HepG2 (cell line): ENCODE data around the gene FAM53B. TPM values are rescaled to one million over a fixed set of nuclear protein-coding genes. Genes with fewer than 3 reads are reported as not detected.

Source experiments
- ATAC-seq: fragments of 200-7000 bp; cut with Tn5 transposase; 3 replicates; pipeline ENCODE4 v1.9.1; 2020; ENCODE audit warnings: mild to moderate bottlenecking, moderate library complexity
- BruUV-seq: library from RNA; stranded (reverse); fragments of 400-500 nt; replicated peaks from 2 replicates; lab custom pipeline; 2021; lab: Mats Ljungman, UMichigan
- CTCF ChIA-PET: fragments of 300-600 bp; formaldehyde crosslinking; extraction: SDS; loops from one replicate; lab custom pipeline; 2021; ENCODE audit warnings: low total read pairs, inconsistent platforms, low intra/inter-chr PET ratio; lab: Yijun Ruan, JAX
- POLR2A ChIA-PET: fragments of 350-600 bp; sonication (Branson Sonifier 250); formaldehyde crosslinking; loops from one replicate; lab custom pipeline; 2020; ENCODE audit warnings: antibody characterized with exemption, inconsistent platforms; lab: Yijun Ruan, JAX
- DNase-seq: peaks from one replicate; pipeline ENCODE4 v3.0.0-alpha.2; 2015; ENCODE audit warnings: low spot score
- FAIRE-seq: peaks from 3 replicates; lab custom pipeline; 2011; peaks lifted over from hg19 to GRCh38; lab: Jason Lieb, UNC
- H2AFZ ChIP-seq: one replicate; pipeline ENCODE4 v1.6.1; 2011; ENCODE audit warnings: low read length, inconsistent platforms
- H3K27ac ChIP-seq: fragments of 300-600 bp; 3 replicates; pipeline ENCODE4 v1.8.0; 2011; ENCODE audit warnings: mixed run types, mild to moderate bottlenecking, mixed read lengths, low read length, inconsistent platforms; ENCODE audit not compliant: insufficient read depth; ENCODE audit errors: extremely low read length
- H3K27me3 ChIP-seq, 2 experiments: fragments of 200-600 bp in 1 of 2; 2 replicates in 1 of 2; 3 replicates in 1 of 2; pipeline versions ENCODE4 v1.6.0 to v1.8.0; 2011; ENCODE audit warnings: low read length in 2 of 2, mild to moderate bottlenecking in 2 of 2, moderate library complexity in 2 of 2, inconsistent platforms in 1 of 2; ENCODE audit not compliant: insufficient read depth in 2 of 2, control insufficient read depth in 1 of 2
- H3K36me3 ChIP-seq, 2 experiments: fragments of 200-600 bp in 1 of 2; replicated peaks in 1 of 2; 2 replicates in 1 of 2; 3 replicates in 1 of 2; pipeline versions ENCODE4 v1.5.1 to v1.8.0; 2011; ENCODE audit warnings: low read length in 2 of 2, inconsistent platforms in 1 of 2; ENCODE audit not compliant: insufficient read depth in 2 of 2, control insufficient read depth in 1 of 2
- H3K4me1 ChIP-seq: 2 replicates; pipeline ENCODE4 v1.5.1; 2012; ENCODE audit warnings: low read length, inconsistent platforms; ENCODE audit not compliant: insufficient read depth
- H3K4me2 ChIP-seq: 2 replicates; pipeline ENCODE4 v1.6.0; 2011; ENCODE audit warnings: low read depth, low read length, inconsistent platforms
- H3K4me3 ChIP-seq, 3 experiments: fragments of 200-600 bp in 1 of 3; sonication (generic), shearing (Covaris generic) in 1 of 3; replicated peaks in 1 of 3; 2 replicates each; pipeline ENCODE4 v1.5.1; 2011 to 2016; ENCODE audit warnings: low read length in 3 of 3, inconsistent platforms in 2 of 3, low read depth in 2 of 3, mild to moderate bottlenecking in 2 of 3, control low read depth in 1 of 3, mixed read lengths in 1 of 3; ENCODE audit not compliant: insufficient read depth in 1 of 3
- H3K79me2 ChIP-seq: one replicate; pipeline ENCODE4 v1.6.1; 2011; ENCODE audit warnings: low read length, inconsistent platforms; ENCODE audit not compliant: insufficient read depth
- H3K9ac ChIP-seq: 2 replicates; pipeline ENCODE4 v1.6.0; 2011; ENCODE audit warnings: mild to moderate bottlenecking, low read depth, low read length, inconsistent platforms; ENCODE audit not compliant: insufficient read depth
- H3K9me3 ChIP-seq: 2 replicates; pipeline ENCODE4 v1.5.1; 2012; ENCODE audit warnings: mild to moderate bottlenecking, low read length
- H4K20me1 ChIP-seq: 2 replicates; pipeline ENCODE4 v1.6.0; 2011; ENCODE audit warnings: inconsistent platforms, mild to moderate bottlenecking, low read length, moderate library complexity; ENCODE audit not compliant: insufficient read depth
- HNRNPL ChIP-seq: fragments of 200-400 bp; formaldehyde crosslinking; IDR thresholded peaks from 2 replicates; pipeline ENCODE4 v1.6.1; 2017; ENCODE audit warnings: mild to moderate bottlenecking, low read depth, low read length
- SMAD3 ChIP-seq: sonication (generic); formaldehyde crosslinking; IDR thresholded peaks from 2 replicates; pipeline ENCODE4 v1.4.0; 2020; ENCODE audit warnings: missing genetic modification reagents
- ZBTB1 ChIP-seq: sonication (generic); formaldehyde crosslinking; IDR thresholded peaks from 2 replicates; pipeline ENCODE4 v1.4.0; 2020; ENCODE audit warnings: missing genetic modification reagents, borderline replicate concordance
- ZHX2 ChIP-seq, 2 experiments: sonication (generic) in 1 of 2; formaldehyde crosslinking in 1 of 2; IDR thresholded peaks; 2 replicates each; pipeline versions ENCODE4 v1.6.1 to v1.9.0; 2014 to 2022; ENCODE audit warnings: antibody characterized with exemption in 1 of 2, borderline replicate concordance in 1 of 2, inconsistent platforms in 1 of 2, low read depth in 1 of 2, missing genetic modification reagents in 1 of 2
- ZSCAN25 ChIP-seq: sonication (generic); formaldehyde crosslinking; IDR thresholded peaks from 2 replicates; pipeline ENCODE4 v1.8.0; 2022; ENCODE audit warnings: mild to moderate bottlenecking, missing genetic modification reagents
- WGBS: methylation state at CpG from one replicate; pipeline ENCODE4 v1.1.6; 2017; ENCODE audit warnings: low lambda C conversion rate; 5-methylcytosine and 5-hydroxymethylcytosine counted together
- in situ Hi-C: cut with HindIII; loops from 2 replicates; pipeline ENCODE4 v1.10.0; 2017; ENCODE audit warnings: low pct_unique_long_range_greater_than_20kb; ENCODE audit not compliant: extremely low pct_ligation_motif_present
- intact Hi-C: fragments of 100-400 bp; cut with micrococcal nuclease; formaldehyde crosslinking; loops from one replicate; pipeline ENCODE4 v1.10.0; 2022; ENCODE audit not compliant: unreplicated experiment
- polyA plus RNA-seq, 8 experiments: library from polyadenylated mRNA; depleted of rRNA in 3 of 8; stranded (reverse) in 7 of 8; unstranded in 1 of 8; fragments of >200 nt; fragmentation: Illumina TruSeq in 4 of 8; extraction: Trizol in 4 of 8; gene quantifications; 2 replicates each; pipeline versions ENCODE4 v1.2.1 to v1.2.3, GENCODE V29; 2011 to 2016; ENCODE audit warnings: low read depth in 4 of 8, missing spikeins in 1 of 8, mixed read lengths in 1 of 8; ENCODE audit not compliant: insufficient read depth in 1 of 8
- total RNA-seq, 5 experiments: library from RNA; depleted of rRNA; stranded (reverse); fragments of >200 nt; fragmentation: Illumina TruSeq; extraction: Trizol; gene quantifications; 2 replicates each; pipeline ENCODE4 v1.2.3, GENCODE V29; 2016; ENCODE audit warnings: low read depth in 1 of 5

FAM53B gene
- total and polyA plus RNA-seq, 2 of the 13 experiments (the other 11 are each of a cell fraction or from before 2014, with no cell fraction given) = 6.4 to 19.3 TPM

DNA sequence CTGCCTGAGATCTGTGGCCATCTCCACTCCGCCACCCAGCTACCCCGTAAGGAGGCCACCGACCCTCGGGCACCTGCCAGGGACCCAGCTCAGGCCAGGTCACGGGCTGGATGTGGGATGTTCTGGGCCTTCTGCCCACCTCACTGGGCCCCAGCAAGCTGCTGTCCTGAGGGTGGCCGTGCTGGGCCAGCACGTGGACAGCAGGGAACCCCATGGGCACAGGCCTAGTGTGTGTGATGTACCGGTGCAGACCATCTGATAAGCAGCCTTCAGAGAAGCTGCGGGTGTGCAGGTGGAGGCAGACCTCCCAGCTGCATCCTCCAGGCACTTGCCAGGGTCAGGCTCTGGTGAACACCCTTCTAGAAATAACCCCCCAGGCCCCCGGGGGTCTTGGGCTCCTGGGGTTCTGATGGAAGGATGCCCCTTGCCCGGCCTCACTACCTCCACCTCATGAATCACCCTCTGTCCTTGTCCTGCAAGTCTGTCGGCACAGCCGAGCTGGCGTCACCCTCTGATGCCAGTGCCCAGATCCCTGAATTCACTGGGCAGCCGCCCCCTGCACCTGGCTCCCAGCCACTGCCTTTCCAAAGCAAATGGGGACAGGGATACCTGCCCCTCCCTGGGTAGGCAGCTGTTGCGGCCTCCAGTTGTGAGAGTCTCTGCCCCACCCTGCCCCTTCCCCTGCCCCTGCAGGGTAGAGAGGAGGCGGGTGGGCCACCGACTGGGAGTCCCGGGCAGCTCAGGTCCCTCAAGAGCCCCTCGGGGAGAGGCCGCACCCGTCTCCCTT lies 139.8 kb downstream of the FAM53B start:
- no peak overlapping the region for H3K4me3 ChIP-seq
- H3K27me3 ChIP-seq = no peaks in the 10 kb centered on the region
- CTCF ChIA-PET = no interaction called here
- H3K79me2 ChIP-seq = no peaks in the 10 kb centered on the region
- no peaks in the 10 kb centered on the region for H3K9me3 ChIP-seq
- in situ Hi-C loops = no loop called here
- no peak overlapping the region for H3K9ac ChIP-seq
- DNase-seq (no peak), FAIRE-seq (no peak), ATAC-seq (no peak)
- POLR2A ChIA-PET = interaction anchor here (1.6 to 2.5 kb wide), 2 partner anchors 15 kb away, joined by 5 to 12 read pairs; no protein-coding TSS in a partner anchor
- peaks cover 54% of the 10 kb centered on the region for H3K4me1 ChIP-seq
- H4K20me1 ChIP-seq = no peaks in the 10 kb centered on the region
- WGBS = 82% methylated on average over 2 of the region's 22 CpGs
- TF ChIP-seq ZBTB1 (CRISPR knock-in tag) = no peak
- no peak for TF ChIP-seq ZHX2 (IDR thresholded peaks at IDR 0.05; ENCODE audit: low read depth)
- TF ChIP-seq ZHX2 (CRISPR knock-in tag; IDR thresholded peaks at IDR 0.05; ENCODE audit: borderline replicate concordance) = no peak
- no peak for TF ChIP-seq ZSCAN25 (CRISPR knock-in tag)
- TF ChIP-seq HNRNPL = 0 out of 2 replicates have a peak, but pooled peaks have one; percentile 13
- no peak for TF ChIP-seq SMAD3 (CRISPR knock-in tag)
- no peak overlapping the region for H3K27ac ChIP-seq
- peak overlapping the region; percentile 54 for H3K4me2 ChIP-seq
- H2AFZ ChIP-seq = no peak overlapping the region
- H3K36me3 ChIP-seq = no peaks in the 10 kb centered on the region
- intact Hi-C loops = no loop called here
- BruUV-seq = no TSS peak
